ENCODE measurements around the gene THRA.
A peak's percentile ranks its signal among the peaks of the same experiment; 100 is the strongest.

Gene THRA

DNA sequence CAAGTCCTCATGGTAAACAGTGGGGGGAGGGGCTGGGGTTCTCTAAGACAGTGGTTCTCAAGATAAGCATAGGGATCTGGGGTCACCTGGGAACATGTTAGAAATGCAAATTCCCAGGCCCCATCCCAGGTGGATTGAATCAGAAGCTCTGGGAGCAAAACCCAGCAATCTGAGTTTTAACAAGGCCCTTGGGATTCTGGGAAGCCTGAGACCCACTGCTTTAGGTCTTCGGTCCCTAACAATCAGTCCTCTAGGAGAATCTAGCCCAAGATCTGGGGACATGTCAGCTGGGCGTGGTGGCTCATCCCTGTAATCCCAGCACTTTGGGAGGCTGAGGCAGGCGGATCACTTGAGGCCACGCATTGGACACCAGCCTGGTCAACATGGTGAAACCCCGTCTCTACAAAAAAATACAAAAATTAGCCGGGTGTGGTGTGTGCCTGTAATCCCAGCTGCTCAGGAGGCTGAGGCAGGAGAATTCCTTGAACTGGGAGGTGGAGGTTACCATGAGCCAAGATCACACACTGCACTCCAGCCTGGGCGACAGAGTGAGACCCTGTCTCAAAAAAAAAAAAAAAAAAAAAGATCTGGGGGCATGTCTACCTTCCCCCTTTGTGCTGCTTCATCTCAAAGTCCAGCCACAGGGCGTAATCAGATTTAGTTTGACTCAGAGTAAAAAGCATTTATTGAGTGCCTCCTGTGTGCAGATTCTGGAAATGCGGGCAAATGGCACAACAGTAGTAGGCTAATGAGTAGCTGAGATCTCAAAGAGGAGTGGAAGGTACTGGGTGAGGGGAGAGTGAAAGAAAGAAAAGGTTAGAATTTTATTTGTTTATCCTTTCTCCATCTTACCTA lies 46.4 kb downstream of the THRA start:
- TF ChIP-seq FOXP2 (optimal IDR thresholded peaks at IDR 0.05; ENCODE audit: borderline replicate concordance, extremely low read depth, extremely low read length, insufficient read depth) (no peak), TAF1 (IDR thresholded peaks at IDR 0.05; ENCODE audit: borderline replicate concordance, insufficient read depth, low read length) (no peak), POLR2AphosphoS5 (IDR thresholded peaks at IDR 0.05; ENCODE audit: low read depth, low read length) (no peak), SIN3A (IDR thresholded peaks at IDR 0.05; ENCODE audit: borderline replicate concordance, insufficient read depth, low read length) (no peak)
- TF ChIP-seq, protein P1, sequence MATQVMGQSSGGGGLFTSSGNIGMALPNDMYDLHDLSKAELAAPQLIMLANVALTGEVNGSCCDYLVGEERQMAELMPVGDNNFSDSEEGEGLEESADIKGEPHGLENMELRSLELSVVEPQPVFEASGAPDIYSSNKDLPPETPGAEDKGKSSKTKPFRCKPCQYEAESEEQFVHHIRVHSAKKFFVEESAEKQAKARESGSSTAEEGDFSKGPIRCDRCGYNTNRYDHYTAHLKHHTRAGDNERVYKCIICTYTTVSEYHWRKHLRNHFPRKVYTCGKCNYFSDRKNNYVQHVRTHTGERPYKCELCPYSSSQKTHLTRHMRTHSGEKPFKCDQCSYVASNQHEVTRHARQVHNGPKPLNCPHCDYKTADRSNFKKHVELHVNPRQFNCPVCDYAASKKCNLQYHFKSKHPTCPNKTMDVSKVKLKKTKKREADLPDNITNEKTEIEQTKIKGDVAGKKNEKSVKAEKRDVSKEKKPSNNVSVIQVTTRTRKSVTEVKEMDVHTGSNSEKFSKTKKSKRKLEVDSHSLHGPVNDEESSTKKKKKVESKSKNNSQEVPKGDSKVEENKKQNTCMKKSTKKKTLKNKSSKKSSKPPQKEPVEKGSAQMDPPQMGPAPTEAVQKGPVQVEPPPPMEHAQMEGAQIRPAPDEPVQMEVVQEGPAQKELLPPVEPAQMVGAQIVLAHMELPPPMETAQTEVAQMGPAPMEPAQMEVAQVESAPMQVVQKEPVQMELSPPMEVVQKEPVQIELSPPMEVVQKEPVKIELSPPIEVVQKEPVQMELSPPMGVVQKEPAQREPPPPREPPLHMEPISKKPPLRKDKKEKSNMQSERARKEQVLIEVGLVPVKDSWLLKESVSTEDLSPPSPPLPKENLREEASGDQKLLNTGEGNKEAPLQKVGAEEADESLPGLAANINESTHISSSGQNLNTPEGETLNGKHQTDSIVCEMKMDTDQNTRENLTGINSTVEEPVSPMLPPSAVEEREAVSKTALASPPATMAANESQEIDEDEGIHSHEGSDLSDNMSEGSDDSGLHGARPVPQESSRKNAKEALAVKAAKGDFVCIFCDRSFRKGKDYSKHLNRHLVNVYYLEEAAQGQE (IDR thresholded peaks at IDR 0.05; ENCODE audit: insufficient read depth in 1 of 2, low read depth in 2 of 2, low read length in 2 of 2), result no peak

DNA sequence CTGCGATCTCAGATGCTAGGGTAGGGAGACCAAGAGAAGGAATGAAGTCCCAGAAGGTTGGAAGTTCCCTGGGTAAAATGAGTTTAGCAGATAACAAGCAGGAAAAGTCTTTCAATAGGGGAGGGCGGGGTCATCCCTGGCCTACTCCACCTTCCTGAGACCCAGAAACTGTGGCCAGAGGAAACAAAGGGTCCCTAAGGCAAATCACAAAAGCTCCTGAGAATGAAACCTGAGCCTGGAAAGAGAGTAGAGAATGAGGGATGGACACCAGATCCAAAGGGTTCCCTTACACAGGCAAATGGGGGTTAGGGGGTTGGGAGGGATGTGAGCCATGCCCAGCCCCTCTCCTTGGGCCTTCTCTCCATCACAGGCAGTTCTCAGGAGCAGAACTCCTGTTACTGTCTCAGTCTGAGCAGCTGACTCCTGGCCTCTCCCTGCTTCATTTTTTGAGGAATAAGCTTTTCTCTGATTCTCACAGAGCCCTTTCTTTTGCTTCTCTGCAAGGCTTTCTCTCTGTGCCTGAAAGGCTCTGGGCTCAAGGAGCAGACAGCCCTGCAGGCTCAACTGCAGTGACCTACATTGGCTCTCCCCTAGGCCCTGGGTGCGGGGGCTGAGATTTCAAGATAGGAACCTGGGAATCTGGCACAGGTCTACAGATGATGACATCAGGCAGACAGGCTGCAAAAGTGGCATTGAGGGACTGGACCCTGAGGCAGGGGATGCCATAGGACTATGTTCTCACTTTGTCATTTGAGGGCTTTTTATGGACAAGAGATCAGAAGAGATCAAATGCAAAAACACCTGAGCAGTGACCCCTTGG lies 47.5 kb downstream of the THRA start:
- no peak for TF ChIP-seq POLR2AphosphoS5 (IDR thresholded peaks at IDR 0.05; ENCODE audit: low read depth, low read length)
- no peak for TF ChIP-seq FOXP2 (optimal IDR thresholded peaks at IDR 0.05; ENCODE audit: borderline replicate concordance, extremely low read depth, extremely low read length, insufficient read depth)
- TF ChIP-seq, protein P1 (IDR thresholded peaks at IDR 0.05; ENCODE audit: insufficient read depth in 1 of 2, low read depth in 2 of 2, low read length in 2 of 2), result no peak
- no peak for TF ChIP-seq TAF1 (IDR thresholded peaks at IDR 0.05; ENCODE audit: borderline replicate concordance, insufficient read depth, low read length)

DNA sequence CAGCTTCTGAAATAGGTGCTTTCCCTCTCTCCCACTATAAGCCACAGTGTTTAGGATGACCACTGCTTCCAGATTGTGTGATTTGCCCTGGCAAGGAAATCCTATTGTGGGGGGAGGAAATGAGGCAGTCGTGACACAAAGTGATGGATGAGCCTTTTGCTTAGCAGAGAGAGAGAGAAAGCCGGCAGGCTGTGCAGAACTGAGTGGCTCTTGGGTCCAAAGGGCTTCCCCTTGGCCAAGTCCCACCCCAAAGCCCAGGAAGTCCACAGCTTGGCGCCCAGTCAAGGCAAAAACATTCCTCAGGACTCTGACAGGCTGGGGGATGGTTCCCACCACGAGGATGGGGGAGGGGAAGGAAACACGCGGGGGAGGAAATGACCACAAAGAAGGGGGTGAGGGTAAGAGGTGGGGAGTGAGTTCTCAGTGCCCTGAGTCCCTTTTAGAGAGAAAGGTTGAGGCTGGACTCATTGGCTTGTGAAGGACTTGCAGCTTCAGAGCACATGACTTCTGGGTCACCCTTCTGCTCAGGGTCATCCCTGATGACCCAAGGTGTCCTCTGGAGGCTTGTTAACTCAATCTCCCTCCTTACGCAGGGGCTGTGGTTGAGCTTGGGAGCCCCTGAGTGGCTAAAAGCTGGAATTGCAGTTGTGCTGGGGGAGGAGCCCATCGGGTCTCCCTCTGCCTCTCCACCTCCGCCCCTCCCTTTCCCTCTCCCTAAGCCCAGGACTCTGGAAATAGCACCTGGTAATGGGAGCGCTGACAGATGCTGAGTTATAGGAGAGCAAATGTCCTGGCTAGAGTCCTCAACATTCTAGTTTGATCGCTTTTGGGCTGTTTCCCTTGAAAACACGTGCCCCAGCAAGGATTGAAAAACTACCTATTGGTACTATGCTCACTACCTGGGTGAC lies 48.7 kb downstream of the THRA start:
- TF ChIP-seq TAF1 (IDR thresholded peaks at IDR 0.05; ENCODE audit: borderline replicate concordance, insufficient read depth, low read length) (peak; percentile 62; the same call in 1 of the 2 replicates), POLR2AphosphoS5 (IDR thresholded peaks at IDR 0.05; ENCODE audit: low read depth, low read length) (no peak), FOXP2 (optimal IDR thresholded peaks at IDR 0.05; ENCODE audit: borderline replicate concordance, extremely low read depth, extremely low read length, insufficient read depth) (no peak), SIN3A (IDR thresholded peaks at IDR 0.05; ENCODE audit: borderline replicate concordance, insufficient read depth, low read length) (no peak; the same call in 1 of the 2 replicates)
- TF ChIP-seq, protein P1 (IDR thresholded peaks at IDR 0.05; ENCODE audit: insufficient read depth in 1 of 2, low read depth in 2 of 2, low read length in 2 of 2), result peak; percentile 34 to 63; a peak in 2 of 4 replicates

DNA sequence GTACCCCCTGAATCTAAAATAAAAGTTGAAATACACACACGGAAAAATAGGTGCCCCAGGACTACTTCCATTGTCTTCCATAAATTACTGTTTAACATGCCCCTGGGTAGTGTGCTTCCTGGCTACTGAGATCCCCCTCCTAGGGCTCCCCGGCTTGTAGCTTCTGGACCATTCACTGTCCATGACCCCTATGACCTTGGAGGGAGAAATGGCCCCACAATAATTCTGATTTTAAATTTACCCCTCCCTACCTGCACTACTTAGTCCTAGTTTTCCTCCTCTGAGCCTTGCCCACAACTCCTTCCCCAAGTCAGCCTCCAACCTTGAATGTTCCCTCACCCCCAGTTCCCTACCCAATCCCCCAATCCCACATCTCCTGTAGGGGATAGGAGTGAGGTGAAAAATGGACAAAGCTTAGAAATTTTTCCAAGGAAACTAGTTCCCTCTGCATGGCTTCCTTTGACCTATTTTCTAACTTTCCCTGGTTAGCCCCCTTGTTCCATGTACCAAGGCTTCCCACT lies 49.5 kb downstream of the THRA start:
- TF ChIP-seq, protein P1 (IDR thresholded peaks at IDR 0.05; ENCODE audit: insufficient read depth in 1 of 2, low read depth in 2 of 2, low read length in 2 of 2), result no peak
- TF ChIP-seq FOXP2 (optimal IDR thresholded peaks at IDR 0.05; ENCODE audit: borderline replicate concordance, extremely low read depth, extremely low read length, insufficient read depth), result no peak
- TF ChIP-seq POLR2AphosphoS5 (IDR thresholded peaks at IDR 0.05; ENCODE audit: low read depth, low read length), result no peak
- TF ChIP-seq SIN3A (IDR thresholded peaks at IDR 0.05; ENCODE audit: borderline replicate concordance, insufficient read depth, low read length), result no peak
- no peak for TF ChIP-seq TAF1 (IDR thresholded peaks at IDR 0.05; ENCODE audit: borderline replicate concordance, insufficient read depth, low read length)
